GM18868 (cell line): ENCODE results near the gene UGGT2.
"Not testable (repeated sequence)": the region's sequence is repeated elsewhere in the genome, so short reads cannot be mapped to it uniquely, and the experiment has no call there.

Experiments used
- ATAC-seq: cut with Tn5 transposase; IDR thresholded peaks from one replicate; pipeline ENCODE4 v1.9.1; 2021; ENCODE audit warnings: mild to moderate bottlenecking, moderate library complexity; ENCODE audit not compliant: unreplicated experiment

UGGT2 gene

GRCh38 chr13:95805921-95806320 is 247.3 kb downstream of the UGGT2 start:
- ATAC-seq, result no peak

- ATAC-seq, result no peak
Measured at GRCh38 chr13:95801825-95802224, 251.4 kb downstream of the UGGT2 start.

GRCh38 chr13:95800436-95800835 is 252.8 kb downstream of the UGGT2 start:
- ATAC-seq, result no peak

GRCh38 chr13:95797016-95797415 is 256.2 kb downstream of the UGGT2 start:
- no peak for ATAC-seq

GRCh38 chr13:95793781-95794180 is 259.4 kb downstream of the UGGT2 start:
- ATAC-seq, result no peak

- ATAC-seq, result no peak
Measured at GRCh38 chr13:95793018-95793555, 260.1 kb downstream of the UGGT2 start.

- no peak for ATAC-seq
Measured at GRCh38 chr13:95791084-95791722, 262.0 kb downstream of the UGGT2 start.

- not testable (repeated sequence) for ATAC-seq
Measured at GRCh38 chr13:95789315-95789714, 263.9 kb downstream of the UGGT2 start.

GRCh38 chr13:95788100-95788463 is 265.1 kb downstream of the UGGT2 start:
- ATAC-seq, result no peak

- no peak for ATAC-seq
Measured at GRCh38 chr13:95787356-95788099, 265.7 kb downstream of the UGGT2 start.

GRCh38 chr13:95784900-95785290 is 268.3 kb downstream of the UGGT2 start:
- ATAC-seq, result no peak

GRCh38 chr13:95784161-95784899 is 268.9 kb downstream of the UGGT2 start:
- ATAC-seq, result no peak

GRCh38 chr13:95783747-95784146 is 269.5 kb downstream of the UGGT2 start:
- ATAC-seq, result no peak

- ATAC-seq, result not testable (repeated sequence)
Measured at GRCh38 chr13:95781940-95782339, 271.3 kb downstream of the UGGT2 start.

GRCh38 chr13:95781016-95781415 is 272.2 kb downstream of the UGGT2 start:
- no peak for ATAC-seq

- ATAC-seq, result no peak
Measured at GRCh38 chr13:95779522-95779921, 273.7 kb downstream of the UGGT2 start.

- no peak for ATAC-seq
Measured at GRCh38 chr13:95771905-95772304, 281.3 kb downstream of the UGGT2 start.

GRCh38 chr13:95763601-95764000 is 289.6 kb downstream of the UGGT2 start:
- ATAC-seq, result no peak

GRCh38 chr13:95762626-95763025 is 290.6 kb downstream of the UGGT2 start:
- ATAC-seq, result not testable (repeated sequence)

- ATAC-seq, result no peak
Measured at GRCh38 chr13:95756072-95756471, 297.1 kb downstream of the UGGT2 start.

- ATAC-seq, result no peak
Measured at GRCh38 chr13:95754069-95754468, 299.1 kb downstream of the UGGT2 start.

GRCh38 chr13:95752677-95753076 is 300.5 kb downstream of the UGGT2 start:
- no peak for ATAC-seq
